NOMO-1 treated with DMSO at 0.1 percent for 48 hours (cell line): ENCODE results near the gene MED8.

ENCODE experiments used
- DNase-seq: peaks from one replicate; lab custom pipeline; 2025; ENCODE audit not compliant: unreplicated experiment; lab: John Stamatoyannopoulos, UW

Gene MED8

DNA sequence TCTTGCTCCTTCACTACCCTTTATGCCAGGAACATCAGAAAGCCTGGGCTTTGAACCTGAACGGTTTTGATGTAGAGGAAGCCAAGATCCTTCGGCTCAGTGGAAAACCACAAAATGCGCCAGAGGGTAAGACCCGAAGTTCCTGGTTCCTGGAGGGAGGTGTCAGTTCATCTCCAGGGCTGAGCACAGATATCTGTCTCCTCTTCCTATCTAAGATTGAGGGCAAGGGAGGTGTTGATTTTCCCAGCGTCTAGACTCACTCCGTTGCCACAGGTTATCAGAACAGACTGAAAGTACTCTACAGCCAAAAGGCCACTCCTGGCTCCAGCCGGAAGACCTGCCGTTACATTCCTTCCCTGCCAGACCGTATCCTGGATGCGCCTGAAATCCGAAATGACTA lies 29.9 kb downstream of the MED8 start:
- no peak for DNase-seq

DNA sequence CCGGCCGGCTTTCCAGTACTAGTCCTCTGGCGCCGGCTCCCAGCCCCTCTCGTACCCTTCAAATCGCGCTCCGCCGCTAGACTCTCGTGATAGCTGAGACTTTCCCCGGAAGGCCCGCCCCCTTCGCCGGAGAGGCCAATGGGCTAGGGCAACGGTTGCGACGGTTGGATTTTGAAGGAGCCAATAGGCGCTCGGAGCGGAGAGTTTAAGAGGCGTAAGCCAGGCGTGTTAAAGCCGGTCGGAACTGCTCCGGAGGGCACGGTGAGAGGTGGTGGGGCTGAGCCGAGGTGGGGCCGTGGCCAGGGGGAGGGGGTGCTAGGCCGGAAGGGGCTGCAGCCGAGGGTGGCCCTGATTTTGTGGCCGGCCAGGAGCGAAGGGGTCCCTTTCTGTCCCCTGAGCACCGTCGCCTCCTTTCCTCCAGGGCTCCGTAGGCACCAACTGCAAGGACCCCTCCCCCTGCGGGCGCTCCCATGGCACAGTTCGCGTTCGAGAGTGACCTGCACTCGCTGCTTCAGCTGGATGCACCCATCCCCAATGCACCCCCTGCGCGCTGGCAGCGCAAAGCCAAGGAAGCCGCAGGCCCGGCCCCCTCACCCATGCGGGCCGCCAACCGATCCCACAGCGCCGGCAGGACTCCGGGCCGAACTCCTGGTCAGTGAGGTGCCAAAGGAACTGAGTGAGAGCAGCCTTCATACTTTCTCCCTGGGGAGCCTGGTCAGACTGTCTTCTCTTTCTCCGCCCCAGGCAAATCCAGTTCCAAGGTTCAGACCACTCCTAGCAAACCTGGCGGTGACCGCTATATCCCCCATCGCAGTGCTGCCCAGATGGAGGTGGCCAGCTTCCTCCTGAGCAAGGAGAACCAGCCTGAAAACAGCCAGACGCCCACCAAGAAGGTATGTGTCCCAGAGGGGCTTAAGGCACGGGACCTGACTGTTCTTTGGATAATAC lies 30.6 kb downstream of the MED8 start, which contains the start of gene CDC20:
TSS of gene CDC20 (plus strand) at position 236 of the 948 bp plus-strand sequence. CDS start at position 471, 235 bp downstream.
- peak; percentile 99 for DNase-seq

DNA sequence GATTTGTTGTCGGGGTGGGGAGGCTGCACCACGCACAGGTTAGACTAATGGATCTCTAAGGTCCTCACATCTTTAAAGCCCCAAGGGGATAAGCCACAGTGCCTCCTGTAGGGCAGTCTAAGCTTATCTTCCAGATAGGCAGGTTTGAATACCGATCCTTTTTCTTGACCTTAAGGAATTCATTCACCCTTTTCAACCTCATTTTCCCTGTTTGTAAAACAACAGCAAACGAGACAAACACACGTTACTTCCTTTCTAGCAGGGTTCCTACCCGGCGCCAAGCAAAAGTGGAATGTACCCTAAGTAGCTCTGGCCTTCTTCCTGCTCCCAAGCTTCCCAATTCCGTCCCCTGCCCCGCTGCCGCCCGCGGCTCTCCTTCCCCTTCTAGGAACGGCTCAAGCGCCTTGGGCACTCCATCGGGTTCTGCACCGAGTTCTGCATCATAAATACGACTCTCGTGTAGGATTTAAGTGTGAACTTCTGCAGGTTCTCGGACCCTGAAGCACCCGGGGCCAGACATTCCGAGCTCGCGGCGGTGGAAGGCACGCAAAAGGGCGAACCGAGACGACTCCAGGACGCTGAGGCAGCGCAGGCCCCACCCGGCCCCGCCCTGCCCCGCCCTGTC lies 31.4 kb downstream of the MED8 start:
- DNase-seq, result peak; percentile 52

DNA sequence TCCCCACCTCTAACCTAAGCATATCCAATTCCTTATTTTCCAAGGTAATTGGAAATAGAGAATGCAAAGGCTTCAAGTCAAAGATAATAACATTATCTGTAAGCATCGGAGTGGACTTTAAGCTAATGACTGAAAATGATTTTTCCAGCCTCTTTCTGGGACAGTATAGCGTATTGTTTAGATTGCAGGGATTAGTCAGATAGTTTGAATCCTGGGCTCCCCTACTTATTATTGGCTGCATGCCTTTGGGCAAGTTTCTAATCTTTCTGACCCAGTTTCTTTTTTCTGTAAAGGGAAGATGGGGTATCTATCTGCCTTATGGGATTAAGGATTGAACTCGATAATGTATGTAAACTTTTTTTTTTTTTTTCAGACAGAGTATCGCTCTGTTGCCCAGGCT lies 32.3 kb downstream of the MED8 start:
- DNase-seq, result no peak

DNA sequence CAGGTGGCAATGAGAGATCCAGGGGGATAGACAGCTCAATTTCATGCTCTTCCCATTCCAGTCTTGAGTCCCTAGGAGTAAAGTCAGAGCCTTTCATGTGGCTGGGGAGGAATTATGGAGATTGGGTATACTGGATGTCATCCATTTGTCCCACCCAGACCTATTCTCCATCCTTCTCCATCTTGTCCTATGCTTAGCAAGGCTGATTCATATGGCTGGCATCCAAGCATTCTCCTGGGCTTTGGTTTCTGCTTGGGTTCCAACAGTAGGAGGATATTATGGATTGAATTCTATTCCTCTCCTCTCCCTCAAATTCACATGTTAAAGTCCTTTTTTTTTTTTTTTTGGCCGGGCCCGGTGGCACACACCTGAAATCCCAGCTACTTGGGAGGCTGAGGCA lies 34.7 kb downstream of the MED8 start:
- DNase-seq, result no peak

DNA sequence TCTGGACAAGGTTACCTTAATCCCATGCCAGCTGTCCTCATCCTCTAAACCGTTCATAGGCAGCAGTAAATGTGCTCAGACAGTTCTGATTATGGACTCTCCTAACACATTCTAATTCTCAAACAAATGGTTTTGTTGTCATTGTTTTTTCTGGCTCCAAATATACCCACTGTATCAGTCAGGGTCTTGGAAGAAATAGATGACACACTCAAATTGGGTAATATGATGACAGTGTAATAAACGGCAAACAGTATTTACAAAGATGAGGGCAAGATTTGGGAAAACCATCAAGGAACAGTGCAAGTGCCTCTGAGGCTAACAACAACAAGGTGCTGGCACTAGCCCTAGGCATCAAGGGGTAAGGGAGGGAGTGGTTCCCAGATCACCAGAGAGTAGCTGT lies 35.1 kb downstream of the MED8 start:
- DNase-seq, result no peak

DNA sequence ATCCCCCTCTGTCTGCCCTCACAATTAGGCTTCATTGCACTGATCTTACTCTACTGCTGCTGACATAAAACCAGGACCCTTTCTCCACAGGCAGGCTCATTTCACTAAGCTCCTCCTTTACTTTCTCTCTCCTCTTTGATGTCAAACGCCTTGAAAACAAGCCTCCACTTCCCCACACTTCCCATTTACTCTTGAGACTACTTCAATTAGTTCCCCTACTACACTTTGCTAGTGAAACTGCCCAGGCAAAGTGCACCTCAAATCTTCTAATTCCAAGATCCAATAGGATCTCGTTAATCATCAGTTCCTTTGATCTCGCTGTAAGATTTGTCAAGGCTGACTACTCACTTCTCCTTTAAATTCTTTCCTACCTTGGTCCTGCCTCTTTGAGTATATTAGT lies 36.7 kb downstream of the MED8 start:
- DNase-seq, result no peak

DNA sequence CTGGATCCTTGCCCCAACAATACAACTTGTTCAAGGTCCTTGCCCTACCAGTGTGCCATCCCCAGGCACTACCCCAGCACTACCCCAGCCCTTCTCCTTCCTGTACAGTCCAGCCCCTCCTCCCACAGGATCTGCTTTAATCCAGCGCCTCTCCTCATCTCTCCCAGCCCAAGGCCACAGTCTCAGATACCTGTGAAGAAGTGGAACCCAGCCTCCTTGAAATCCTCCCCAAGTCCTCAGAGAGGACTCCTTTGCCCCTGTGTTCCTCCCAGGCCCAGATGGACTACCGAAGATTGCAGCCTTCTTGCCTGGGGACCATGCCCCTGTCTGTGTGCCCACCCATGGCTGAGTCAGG lies 37.3 kb downstream of the MED8 start:
- no peak for DNase-seq

DNA sequence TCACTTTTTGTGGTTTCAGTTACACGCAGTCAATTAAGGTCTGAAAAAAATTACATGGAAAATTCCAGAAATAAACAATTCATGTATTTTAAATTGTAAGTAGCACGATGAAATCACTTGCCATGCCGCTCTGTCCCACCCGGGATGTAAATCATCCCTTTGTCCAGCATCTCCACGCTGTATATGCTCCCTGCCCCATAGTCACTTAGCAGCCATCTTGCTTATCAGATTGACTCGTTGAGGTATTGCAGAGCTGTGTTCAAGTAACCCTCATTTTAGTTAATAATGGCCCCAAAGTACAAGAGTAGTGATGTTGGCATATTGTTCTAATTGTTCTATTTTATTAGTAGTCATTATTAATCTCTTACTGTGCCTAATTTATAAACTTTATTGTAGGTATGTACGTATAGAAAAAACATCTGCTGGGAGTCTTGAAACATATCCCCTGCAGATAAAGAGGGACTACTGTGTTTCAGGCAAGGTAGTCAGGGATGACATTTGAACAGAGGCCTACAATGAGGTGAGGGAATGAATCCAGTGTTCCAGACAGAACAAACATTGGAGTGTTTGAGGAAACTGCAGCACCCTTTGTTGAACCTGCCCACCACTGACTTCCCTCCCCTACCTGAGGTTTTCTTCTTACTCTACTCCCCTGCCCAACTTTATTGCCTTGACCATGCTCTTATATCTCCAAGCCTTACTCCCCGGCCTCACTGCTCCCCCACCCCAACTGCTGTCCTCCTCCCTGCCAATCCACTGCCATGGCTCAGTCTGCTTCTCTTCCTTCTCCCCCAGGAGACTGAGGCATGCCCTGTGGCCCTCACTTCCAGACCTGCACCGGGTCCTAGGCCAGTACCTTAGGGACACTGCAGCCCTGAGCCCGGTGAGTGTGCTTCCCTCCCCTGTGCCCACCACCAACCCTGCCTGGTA lies 37.9 kb downstream of the MED8 start:
- DNase-seq, result no peak

DNA sequence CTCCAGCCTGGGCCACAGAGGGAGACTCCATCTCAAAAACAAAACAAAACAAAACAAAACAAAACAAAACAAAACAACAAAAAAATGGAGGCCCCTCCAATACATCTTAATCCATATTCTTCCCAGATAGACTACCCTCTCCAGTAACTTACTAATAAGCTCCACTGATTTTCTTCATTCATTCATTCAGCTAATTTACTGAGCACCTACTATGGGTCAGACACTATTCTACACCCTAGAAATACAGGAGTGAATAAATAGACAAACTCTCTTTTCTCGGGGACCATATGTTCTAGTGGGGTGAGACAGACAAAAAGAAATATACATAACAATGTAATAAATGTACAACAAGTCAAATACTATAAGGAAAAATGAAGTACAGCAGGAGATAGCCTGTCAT lies 38.6 kb downstream of the MED8 start:
- no peak for DNase-seq

DNA sequence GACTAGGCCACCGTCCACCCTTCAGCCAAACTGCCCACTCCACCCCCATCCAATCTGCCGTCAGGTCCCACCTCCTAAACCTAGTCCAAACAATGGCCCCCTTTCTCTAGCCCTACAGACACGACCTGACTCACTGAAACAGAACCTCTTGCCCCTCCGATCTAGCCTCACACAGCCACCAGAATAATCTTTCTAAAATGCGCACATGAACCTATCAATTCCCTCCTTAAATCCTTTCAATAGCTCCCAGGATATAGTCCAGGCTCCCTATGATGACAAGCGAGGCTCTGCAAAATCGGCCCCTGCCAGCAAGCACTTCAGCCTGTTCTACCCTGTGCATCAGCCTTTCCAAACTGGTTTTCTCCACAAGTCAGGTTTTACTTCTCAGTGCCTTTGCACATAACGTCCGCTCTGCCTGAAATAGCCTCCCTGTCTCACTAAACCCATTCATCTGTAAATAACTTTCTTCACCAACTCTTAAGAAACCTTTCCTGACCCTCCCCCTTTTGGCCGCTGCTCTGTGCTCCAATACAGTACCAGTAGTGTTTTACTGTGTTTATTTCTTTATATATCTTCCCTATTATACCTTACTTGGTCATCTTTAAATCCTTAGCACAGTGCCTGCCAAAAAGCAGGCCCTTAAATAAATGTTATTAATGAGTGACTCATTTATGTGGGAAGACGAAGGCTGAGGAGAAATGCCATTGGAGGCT lies 39.9 kb downstream of the MED8 start:
- peak; percentile 22 for DNase-seq

DNA sequence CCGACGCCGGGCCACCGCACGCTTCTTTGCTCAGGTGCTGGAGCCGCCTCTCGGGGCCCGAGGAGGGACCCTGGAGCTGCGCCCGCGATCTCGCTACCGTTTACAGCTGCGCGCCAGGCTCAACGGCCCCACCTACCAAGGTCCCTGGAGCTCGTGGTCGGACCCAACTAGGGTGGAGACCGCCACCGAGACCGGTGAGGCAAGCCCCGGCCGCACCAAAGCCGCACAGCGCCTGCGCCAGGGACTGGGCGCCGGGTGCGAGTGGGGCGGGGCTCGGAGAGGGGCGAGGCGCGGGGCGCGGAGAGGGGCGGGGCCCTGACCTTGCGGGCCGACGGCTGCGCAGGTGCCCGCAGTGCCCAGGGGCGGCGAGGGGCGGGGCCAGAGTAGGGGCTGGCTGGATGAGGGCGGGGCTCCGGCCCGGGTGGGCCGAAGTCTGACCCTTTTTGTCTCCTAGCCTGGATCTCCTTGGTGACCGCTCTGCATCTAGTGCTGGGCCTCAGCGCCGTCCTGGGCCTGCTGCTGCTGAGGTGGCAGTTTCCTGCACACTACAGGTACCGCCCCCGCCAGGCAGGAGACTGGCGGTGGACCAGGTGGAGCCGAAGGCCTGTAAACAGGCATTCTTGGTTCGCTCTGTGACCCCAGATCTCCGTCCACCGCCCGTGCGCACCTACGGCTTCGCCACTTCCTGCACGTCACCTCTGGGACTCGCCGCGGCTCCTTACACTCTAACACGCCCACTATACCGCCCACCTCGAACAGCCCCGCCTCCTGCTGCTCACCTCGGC lies 40.6 kb downstream of the MED8 start:
- peak; percentile 31 for DNase-seq

DNA sequence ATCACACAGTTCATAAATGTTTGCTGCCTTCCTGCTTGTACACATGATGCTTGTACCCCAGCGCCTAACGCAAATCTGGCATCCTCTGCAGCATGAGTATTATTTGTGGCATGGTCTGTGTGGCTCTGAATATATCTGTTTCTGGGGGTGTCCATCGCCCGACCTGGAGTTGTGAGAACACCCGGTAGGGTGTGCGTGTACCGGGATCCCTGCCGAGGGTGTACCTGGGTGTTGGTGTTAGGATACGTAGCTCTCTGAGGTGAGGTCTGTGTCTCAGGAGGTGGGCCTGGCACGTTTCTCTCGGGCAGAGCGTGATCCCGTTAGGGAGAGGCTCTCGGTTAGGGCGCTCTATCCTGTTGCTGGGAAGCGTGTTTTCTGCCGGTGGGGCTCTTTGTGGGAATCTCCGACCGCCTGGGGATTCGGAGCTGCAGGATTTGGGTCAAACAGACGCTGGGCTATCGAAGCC lies 41.2 kb downstream of the MED8 start:
- DNase-seq, result no peak

DNA sequence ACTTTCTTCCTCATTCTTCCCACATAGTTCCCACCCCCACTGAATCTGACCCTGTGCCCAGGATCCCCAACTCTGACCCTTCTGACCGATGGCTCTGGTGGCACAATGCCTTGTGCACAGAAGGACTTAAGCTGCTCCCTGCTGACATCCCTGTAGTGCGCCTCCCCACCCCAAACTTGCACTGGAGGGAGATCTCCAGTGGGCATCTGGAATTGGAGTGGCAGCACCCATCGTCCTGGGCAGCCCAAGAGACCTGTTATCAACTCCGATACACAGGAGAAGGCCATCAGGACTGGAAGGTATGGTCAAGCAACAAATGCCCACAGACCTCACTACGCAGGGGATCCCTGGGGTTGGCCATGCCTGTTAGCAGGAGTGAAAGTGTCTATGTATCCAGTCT lies 43.0 kb downstream of the MED8 start:
- no peak for DNase-seq

DNA sequence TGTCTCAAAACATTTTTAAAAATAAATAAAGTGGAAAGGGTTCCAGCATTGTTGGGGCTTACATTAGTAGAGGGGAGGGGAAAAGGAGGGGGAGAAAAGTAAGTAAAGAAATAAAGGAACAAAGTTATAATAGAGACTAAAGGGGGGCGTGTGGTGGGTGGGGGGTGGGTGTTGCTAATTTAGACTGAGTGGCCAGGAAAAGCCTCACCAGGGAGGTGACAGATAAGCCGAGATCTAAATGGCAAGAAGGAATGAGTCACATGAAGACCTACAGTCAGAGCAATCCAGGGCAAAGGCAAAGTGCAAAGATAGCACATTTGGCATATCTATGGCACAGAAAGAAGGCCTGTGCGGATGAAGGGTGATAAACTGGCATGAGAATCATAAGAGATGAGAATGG lies 44.5 kb downstream of the MED8 start:
- no peak for DNase-seq

DNA sequence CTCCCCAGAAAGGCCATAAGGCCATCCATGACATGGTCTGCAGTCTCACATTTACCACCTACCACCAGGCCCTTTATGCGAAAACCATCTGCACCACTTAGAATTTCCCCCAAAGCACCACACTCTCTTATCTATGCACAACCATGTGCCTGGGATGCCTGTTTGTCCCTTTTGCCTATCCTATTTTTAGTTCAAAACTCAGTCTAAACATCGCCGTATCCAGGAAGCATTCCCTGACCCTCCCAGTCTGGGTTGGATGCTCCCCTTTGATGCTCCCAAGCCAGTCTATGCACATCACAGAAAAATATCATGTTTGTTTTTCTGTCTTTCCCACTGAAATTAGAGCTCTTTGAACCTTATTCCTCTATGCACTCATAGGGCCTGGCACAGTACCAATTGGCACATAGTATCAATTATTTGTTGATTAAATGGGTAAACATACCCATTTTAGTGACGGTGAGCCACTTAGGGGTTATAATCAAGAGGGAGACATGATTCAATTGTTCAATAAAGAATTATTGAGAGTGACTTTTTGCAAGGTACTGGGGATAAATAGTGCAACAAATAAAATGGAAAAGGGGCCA lies 45.2 kb downstream of the MED8 start:
- no peak for DNase-seq

DNA sequence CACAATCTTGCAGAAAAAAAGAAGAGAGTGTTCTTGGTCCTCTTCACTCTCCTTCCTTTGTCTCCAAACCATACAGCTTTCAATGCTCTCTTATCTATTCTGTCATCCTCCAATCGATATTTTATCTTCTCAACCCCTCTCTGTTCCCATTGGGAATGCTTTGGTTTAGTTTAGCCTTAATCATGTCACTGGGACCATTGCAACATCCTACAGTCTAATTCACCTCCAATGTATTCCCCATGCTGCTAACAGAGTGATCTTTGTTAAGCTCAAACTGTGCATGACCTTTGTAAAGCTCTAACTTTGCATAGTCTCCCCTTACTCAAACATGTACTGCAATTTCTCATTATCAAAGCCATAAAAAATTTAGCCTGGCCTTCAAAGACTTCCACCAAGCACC lies 49.0 kb downstream of the MED8 start:
- no peak for DNase-seq

DNA sequence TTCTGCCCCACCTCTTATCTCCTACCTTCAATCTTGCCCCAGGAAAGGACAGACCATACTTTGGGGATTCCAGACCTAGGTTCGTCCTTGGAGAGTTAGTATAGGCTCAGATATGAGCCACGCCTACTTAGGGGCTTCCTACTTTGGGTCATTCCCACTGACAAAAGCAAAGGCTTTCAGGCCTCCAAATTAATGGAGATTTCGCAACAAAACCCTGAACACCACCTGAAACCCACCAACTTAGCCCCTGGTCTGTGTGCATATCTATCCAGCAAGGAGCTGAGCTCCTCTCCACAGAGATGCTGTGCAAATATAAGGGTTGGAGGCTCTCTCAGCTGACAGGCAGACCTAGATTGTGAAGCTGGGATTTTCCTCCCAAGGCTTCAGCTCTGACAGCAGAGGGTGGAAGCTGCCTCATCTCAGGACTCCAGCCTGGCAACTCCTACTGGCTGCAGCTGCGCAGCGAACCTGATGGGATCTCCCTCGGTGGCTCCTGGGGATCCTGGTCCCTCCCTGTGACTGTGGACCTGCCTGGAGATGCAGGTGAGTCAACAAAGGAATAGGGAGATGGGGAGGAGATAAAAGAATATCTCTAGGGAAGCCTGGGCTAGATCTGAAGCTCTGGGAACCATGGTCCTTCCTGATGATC lies 49.9 kb downstream of the MED8 start:
- no peak for DNase-seq

DNA sequence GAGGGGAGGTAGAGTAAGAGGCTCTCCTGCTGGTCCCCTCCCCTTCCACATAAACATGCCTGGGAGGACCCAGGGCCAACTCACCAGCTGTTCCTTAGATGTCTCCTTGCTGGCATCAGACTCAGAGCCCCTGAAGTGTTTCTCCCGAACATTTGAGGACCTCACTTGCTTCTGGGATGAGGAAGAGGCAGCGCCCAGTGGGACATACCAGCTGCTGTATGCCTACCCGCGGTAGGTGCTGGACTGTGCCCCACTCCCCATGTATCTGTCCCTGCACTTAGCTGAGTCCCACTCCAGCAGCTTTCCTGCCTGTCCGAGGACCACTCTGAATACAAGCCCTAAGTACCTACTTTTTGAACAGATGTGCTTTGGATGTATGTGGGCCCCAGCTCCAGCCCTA lies 51.6 kb downstream of the MED8 start:
- DNase-seq, result no peak
